Muscle of leg (tissue), 16 donors: ENCODE results near the gene DDX56. TPM values are rescaled to one million over a fixed set of nuclear protein-coding genes. Genes with fewer than 3 reads are reported as not detected.

ENCODE experiments used
- DNase-seq: peaks from one replicate; pipeline ENCODE4 v3.0.0; 2013
- H3K27ac ChIP-seq: one replicate; pipeline ENCODE4 v1.5.1; 2013; ENCODE audit warnings: mild to moderate bottlenecking, low read length, control low read depth
- H3K27me3 ChIP-seq: one replicate; pipeline ENCODE4 v1.6.1; 2013; ENCODE audit warnings: low read length; ENCODE audit not compliant: control insufficient read depth, insufficient read depth
- H3K36me3 ChIP-seq: one replicate; pipeline ENCODE4 v1.6.1; 2013; ENCODE audit warnings: low read length; ENCODE audit not compliant: control insufficient read depth, insufficient read depth
- H3K4me1 ChIP-seq: one replicate; pipeline ENCODE4 v1.6.1; 2013; ENCODE audit warnings: low read length; ENCODE audit not compliant: control insufficient read depth, insufficient read depth
- H3K4me3 ChIP-seq: one replicate; pipeline ENCODE4 v1.5.1; 2013; ENCODE audit warnings: low read length, control low read depth
- H3K9me3 ChIP-seq: replicated peaks from 2 replicates; pipeline ENCODE4 v1.6.1; 2013; ENCODE audit warnings: low read depth, low read length; ENCODE audit not compliant: control insufficient read depth
- WGBS: methylation state at CpG from one replicate; pipeline ENCODE4 v1.1.5; 2013; ENCODE audit warnings: missing lambda C conversion rate; ENCODE audit not compliant: insufficient coverage; 5-methylcytosine and 5-hydroxymethylcytosine counted together
- long read RNA-seq, 11 donors: transcript quantifications; one replicate each; lab custom pipeline, GENCODE V29; 2026
- polyA plus RNA-seq, 8 donors: library from polyadenylated mRNA; unstranded; fragments of 120-200 nt; gene quantifications; one replicate each; pipeline versions ENCODE4 v1.2.1 to v1.2.3, GENCODE V29; 2013; ENCODE audit warnings: inconsistent platforms in 1 of 8, low replicate concordance in 1 of 8; ENCODE audit not compliant: insufficient read length in 8 of 8, insufficient read depth in 1 of 8
- total RNA-seq: library from RNA; stranded (reverse); fragments of 120-200 nt; gene quantifications from one replicate; pipeline ENCODE4 v1.2.4, GENCODE V29; 2013

Gene DDX56
- 51.7 TPM for total RNA-seq
- 10 to 100 TPM; 43.6 to 64.5 (median 53.2) TPM for polyA plus RNA-seq
- long read RNA-seq, donor 1, transcript DDX56-201 (14 exons, 2,336 nt), result major isoform, 5 of 10 reads
- long read RNA-seq, donor 1, partial matches to known transcripts, result 5 of 10 reads
- long read RNA-seq, donor 1, other reads (novel, unspliced or antisense), result 0 of 10 reads
- long read RNA-seq, donor 2, partial matches to known transcripts, result 0 of 2 reads
- long read RNA-seq, donor 2, other reads (novel, unspliced or antisense), result 0 of 2 reads
- long read RNA-seq, donor 3, transcript DDX56-201 (14 exons, 2,336 nt), result major isoform, 20 of 52 reads
- long read RNA-seq, donor 3, partial matches to known transcripts, result 21 of 52 reads
- long read RNA-seq, donor 3, other reads (novel, unspliced or antisense), result 6 of 52 reads
- long read RNA-seq, donor 4, partial matches to known transcripts, result 0 of 3 reads
- long read RNA-seq, donor 4, other reads (novel, unspliced or antisense), result 0 of 3 reads
- long read RNA-seq, donor 5, transcript DDX56-201 (14 exons, 2,336 nt), result major isoform, 13 of 20 reads
- long read RNA-seq, donor 5, partial matches to known transcripts, result 5 of 20 reads
- long read RNA-seq, donor 5, other reads (novel, unspliced or antisense), result 0 of 20 reads
- long read RNA-seq, donor 6, transcript DDX56-201 (14 exons, 2,336 nt), result major isoform, 23 of 23 reads
- long read RNA-seq, donor 6, partial matches to known transcripts, result 0 of 23 reads
- long read RNA-seq, donor 6, other reads (novel, unspliced or antisense), result 0 of 23 reads
- long read RNA-seq, donor 7, transcript DDX56-201 (14 exons, 2,336 nt), result major isoform, 9 of 15 reads
- long read RNA-seq, donor 7, partial matches to known transcripts, result 5 of 15 reads
- long read RNA-seq, donor 7, other reads (novel, unspliced or antisense), result 0 of 15 reads
- long read RNA-seq, donor 8, transcript DDX56-201 (14 exons, 2,336 nt), result major isoform, 5 of 5 reads
- long read RNA-seq, donor 8, partial matches to known transcripts, result 0 of 5 reads
- long read RNA-seq, donor 8, other reads (novel, unspliced or antisense), result 0 of 5 reads
- long read RNA-seq, donor 9, transcript DDX56-201 (14 exons, 2,336 nt), result major isoform, 10 of 10 reads
- long read RNA-seq, donor 9, partial matches to known transcripts, result 0 of 10 reads
- long read RNA-seq, donor 9, other reads (novel, unspliced or antisense), result 0 of 10 reads
- long read RNA-seq, donor 10, transcript DDX56-201 (14 exons, 2,336 nt), result major isoform, 7 of 10 reads
- long read RNA-seq, donor 10, partial matches to known transcripts, result 0 of 10 reads
- long read RNA-seq, donor 10, other reads (novel, unspliced or antisense), result 0 of 10 reads
- long read RNA-seq, donor 11, transcript DDX56-201 (14 exons, 2,336 nt), result major isoform, 5 of 6 reads
- long read RNA-seq, donor 11, partial matches to known transcripts, result 0 of 6 reads
- long read RNA-seq, donor 11, other reads (novel, unspliced or antisense), result 0 of 6 reads

GRCh38 chr7:44573464-44574286 lies at the start of gene DDX56:
Gene DDX56, minus strand, starts transcription at chr7:44573908. Its CDS starts 13 bp downstream, at chr7:44573895.
- peaks cover 20% of the 10 kb centered on the region for H3K4me1 ChIP-seq
- no peaks in the 10 kb centered on the region for H3K27me3 ChIP-seq
- peak within 1 kb of the TSS; percentile 88 for H3K4me3 ChIP-seq
- no peaks in the 10 kb centered on the region for H3K9me3 ChIP-seq
- peak; percentile 98 for DNase-seq
- under 1% methylated on average over 73 of the region's 74 CpGs for WGBS
- peak within 1 kb of the TSS; percentile 91 for H3K27ac ChIP-seq
- H3K36me3 ChIP-seq, result peaks cover 65% of the 10 kb centered on the region

GRCh38 chr7:44622342-44623151 lies 48.8 kb upstream of the DDX56 start:
- H3K27me3 ChIP-seq, result no peaks in the 10 kb centered on the region
- no peak for DNase-seq
- H3K9me3 ChIP-seq, result no peaks in the 10 kb centered on the region
- peaks cover 26% of the 10 kb centered on the region for H3K36me3 ChIP-seq
- H3K4me3 ChIP-seq, result no peak overlapping the region
- 100% methylated on average over 1 of the region's 5 CpGs for WGBS
- peak overlapping the region; percentile 35 for H3K27ac ChIP-seq
- peaks cover 10% of the 10 kb centered on the region for H3K4me1 ChIP-seq

- 76% methylated on average over 2 of the region's 5 CpGs for WGBS
- H3K27ac ChIP-seq, result no peak overlapping the region
- H3K27me3 ChIP-seq, result no peaks in the 10 kb centered on the region
- H3K36me3 ChIP-seq, result peaks cover 25% of the 10 kb centered on the region
- no peak for DNase-seq
- no peak overlapping the region for H3K4me3 ChIP-seq
- no peaks in the 10 kb centered on the region for H3K9me3 ChIP-seq
- H3K4me1 ChIP-seq, result peaks cover 10% of the 10 kb centered on the region
Observed at GRCh38 chr7:44621750-44622103, 48.0 kb upstream of the DDX56 start.

- H3K4me1 ChIP-seq, result peaks cover 10% of the 10 kb centered on the region
Observed at GRCh38 chr7:44621034-44621749, 47.5 kb upstream of the DDX56 start.

GRCh38 chr7:44618753-44619152 lies 45.0 kb upstream of the DDX56 start:
- H3K9me3 ChIP-seq, result no peaks in the 10 kb centered on the region
- peaks cover 10% of the 10 kb centered on the region for H3K4me1 ChIP-seq
- no peak overlapping the region for H3K4me3 ChIP-seq
- DNase-seq, result no peak
- H3K27me3 ChIP-seq, result no peaks in the 10 kb centered on the region
- H3K36me3 ChIP-seq, result no peaks in the 10 kb centered on the region
- WGBS, result 89% methylated on average over 1 of the region's 3 CpGs
- H3K27ac ChIP-seq, result no peak overlapping the region

More at GRCh38 chr7:44621034-44621749, 47.5 kb upstream of the DDX56 start:
- DNase-seq, result no peak
- H3K36me3 ChIP-seq, result peaks cover 20% of the 10 kb centered on the region
- H3K9me3 ChIP-seq, result no peaks in the 10 kb centered on the region
- no peak overlapping the region for H3K27ac ChIP-seq
- H3K4me3 ChIP-seq, result no peak overlapping the region
- WGBS, result 81% methylated on average over 4 of the region's 11 CpGs
- H3K27me3 ChIP-seq, result no peaks in the 10 kb centered on the region

- Histone ChIP-seq H3K9me3 (no peaks in the 10 kb centered on the region), H3K4me1 (peaks cover 9% of the 10 kb centered on the region), H3K27me3 (no peaks in the 10 kb centered on the region), H3K36me3 (no peaks in the 10 kb centered on the region), H3K4me3 (no peak overlapping the region), H3K27ac (no peak overlapping the region)
- no peak for DNase-seq
- no CpG with 5 or more reads among the region's 1 CpG for WGBS
Observed at GRCh38 chr7:44618045-44618444, 44.3 kb upstream of the DDX56 start.

- Histone ChIP-seq H3K4me3 (no peak overlapping the region), H3K27ac (no peak overlapping the region), H3K4me1 (peaks cover 5% of the 10 kb centered on the region), H3K27me3 (no peaks in the 10 kb centered on the region), H3K36me3 (no peaks in the 10 kb centered on the region), H3K9me3 (no peaks in the 10 kb centered on the region)
- no CpG with 5 or more reads among the region's 2 CpGs for WGBS
- DNase-seq, result no peak
Observed at GRCh38 chr7:44617225-44617890, 43.6 kb upstream of the DDX56 start.

- H3K27ac ChIP-seq, result no peak overlapping the region
- WGBS, result 100% methylated on average over 4 of the region's 12 CpGs
Observed at GRCh38 chr7:44616545-44616944, 42.8 kb upstream of the DDX56 start.

More at GRCh38 chr7:44616545-44616944, 42.8 kb upstream of the DDX56 start:
- H3K9me3 ChIP-seq, result no peaks in the 10 kb centered on the region
- no peak overlapping the region for H3K4me3 ChIP-seq
- H3K36me3 ChIP-seq, result no peaks in the 10 kb centered on the region
- no peak for DNase-seq
- peaks cover 5% of the 10 kb centered on the region for H3K4me1 ChIP-seq
- H3K27me3 ChIP-seq, result no peaks in the 10 kb centered on the region
